ENCODE results near the gene SPOPL. TPM values are rescaled to one million over a fixed set of nuclear protein-coding genes. Genes with fewer than 3 reads are reported as not detected.

SPOPL gene
- total and polyA plus RNA-seq, 12 donors: 2.2 to 19.9 (median 13.9) TPM

DNA sequence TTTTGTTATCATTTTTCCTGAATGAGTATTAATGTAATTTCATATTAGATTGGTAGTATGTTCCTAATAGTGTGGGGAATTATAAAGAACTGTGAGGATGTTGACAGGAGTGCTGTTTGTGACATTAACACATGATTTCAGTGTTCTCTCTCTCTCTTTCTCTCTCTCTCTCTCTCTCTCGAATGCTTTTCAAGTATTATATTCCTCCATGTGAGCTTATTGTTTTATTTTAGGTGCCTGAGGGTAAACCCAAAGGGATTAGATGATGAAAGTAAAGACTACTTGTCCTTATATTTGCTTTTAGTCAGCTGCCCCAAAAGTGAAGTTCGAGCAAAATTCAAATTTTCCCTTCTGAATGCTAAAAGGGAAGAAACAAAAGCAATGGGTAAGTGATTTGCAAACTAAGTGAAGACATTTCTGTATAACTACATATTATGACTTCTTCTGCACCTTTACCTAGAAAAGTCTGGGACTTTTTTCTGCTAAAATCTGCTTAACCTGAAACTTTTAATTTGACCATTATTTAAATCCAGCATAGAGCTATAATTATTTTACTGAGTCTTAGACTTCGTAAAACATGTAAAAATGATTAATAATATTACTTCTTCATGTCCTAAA is 49.2 kb downstream of the SPOPL start:
- H3K27ac ChIP-seq: no peak overlapping the region
- TF ChIP-seq, protein P1, sequence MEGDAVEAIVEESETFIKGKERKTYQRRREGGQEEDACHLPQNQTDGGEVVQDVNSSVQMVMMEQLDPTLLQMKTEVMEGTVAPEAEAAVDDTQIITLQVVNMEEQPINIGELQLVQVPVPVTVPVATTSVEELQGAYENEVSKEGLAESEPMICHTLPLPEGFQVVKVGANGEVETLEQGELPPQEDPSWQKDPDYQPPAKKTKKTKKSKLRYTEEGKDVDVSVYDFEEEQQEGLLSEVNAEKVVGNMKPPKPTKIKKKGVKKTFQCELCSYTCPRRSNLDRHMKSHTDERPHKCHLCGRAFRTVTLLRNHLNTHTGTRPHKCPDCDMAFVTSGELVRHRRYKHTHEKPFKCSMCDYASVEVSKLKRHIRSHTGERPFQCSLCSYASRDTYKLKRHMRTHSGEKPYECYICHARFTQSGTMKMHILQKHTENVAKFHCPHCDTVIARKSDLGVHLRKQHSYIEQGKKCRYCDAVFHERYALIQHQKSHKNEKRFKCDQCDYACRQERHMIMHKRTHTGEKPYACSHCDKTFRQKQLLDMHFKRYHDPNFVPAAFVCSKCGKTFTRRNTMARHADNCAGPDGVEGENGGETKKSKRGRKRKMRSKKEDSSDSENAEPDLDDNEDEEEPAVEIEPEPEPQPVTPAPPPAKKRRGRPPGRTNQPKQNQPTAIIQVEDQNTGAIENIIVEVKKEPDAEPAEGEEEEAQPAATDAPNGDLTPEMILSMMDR (IDR thresholded peaks at IDR 0.05): no peak
- H3K9me3 ChIP-seq: no peaks in the 10 kb centered on the region
- peaks cover 0 to 57% (median 0%) of the 10 kb centered on the region in 9 donors for H3K36me3 ChIP-seq
- peaks cover 0 to 25% (median 0%) of the 10 kb centered on the region in 9 donors for H3K4me1 ChIP-seq
- no peak overlapping the region for H3K4me3 ChIP-seq
- H3K27me3 ChIP-seq: no peaks in the 10 kb centered on the region
- intact Hi-C loops (cut with DNase I): loop anchor here in 2 of 10 donors (10.0 kb wide), 1 partner anchor 46 kb away; the partner anchor contains the start of gene SPOPL (in 2 of the 2)
- 77 to 86% methylated on average over 3 of the region's 3 CpGs for WGBS, 2 donors
- DNase-seq (no peak), ATAC-seq (no peak)

DNA sequence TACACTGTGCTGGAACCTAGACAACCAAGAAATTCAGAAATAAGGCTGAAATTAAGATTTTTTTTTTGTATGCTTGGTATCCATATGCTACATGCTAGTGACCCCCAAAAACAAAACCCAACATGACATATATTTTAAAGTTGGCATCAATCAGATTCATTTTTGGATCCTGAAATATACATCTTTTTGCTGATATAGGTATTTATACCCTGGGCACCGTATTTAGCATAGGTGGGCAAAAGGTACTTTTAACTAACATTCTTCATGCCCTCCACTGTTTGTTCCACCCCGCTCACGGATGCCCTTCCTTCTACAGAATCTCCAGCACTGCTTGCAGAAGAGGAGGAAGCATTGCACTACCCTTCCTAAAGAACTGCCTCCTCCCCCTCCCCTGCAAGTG is 52.6 kb downstream of the SPOPL start:
- Histone ChIP-seq H3K9me3 (no peaks in the 10 kb centered on the region), H3K4me3 (no peak overlapping the region), H3K27me3 (no peaks in the 10 kb centered on the region), H3K27ac (no peak overlapping the region), H3K4me1 (peaks cover 0 to 3% (median 0%) of the 10 kb centered on the region in 9 donors), H3K36me3 (peaks cover 0 to 84% (median 0%) of the 10 kb centered on the region in 9 donors)
- intact Hi-C loops (cut with DNase I): loop anchor here in 2 of 10 donors (10.0 kb wide), 1 partner anchor 49 kb away; the partner anchor contains the start of gene SPOPL (in 2 of the 2)
- WGBS, 2 donors: 99% methylated on average over 3 of the region's 3 CpGs
- ATAC-seq: no peak
- DNase-seq: no peak
- TF ChIP-seq, protein P1 (IDR thresholded peaks at IDR 0.05): no peak

- intact Hi-C loops (cut with DNase I): loop anchor here in 2 of 10 donors (10.0 kb wide), 1 partner anchor 55 kb away; the partner anchor contains the start of gene SPOPL (in 2 of the 2)
- H3K27ac ChIP-seq: no peak overlapping the region
Observed at GRCh38 chr2:138559641-138560040, 58.1 kb downstream of the SPOPL start.

DNA sequence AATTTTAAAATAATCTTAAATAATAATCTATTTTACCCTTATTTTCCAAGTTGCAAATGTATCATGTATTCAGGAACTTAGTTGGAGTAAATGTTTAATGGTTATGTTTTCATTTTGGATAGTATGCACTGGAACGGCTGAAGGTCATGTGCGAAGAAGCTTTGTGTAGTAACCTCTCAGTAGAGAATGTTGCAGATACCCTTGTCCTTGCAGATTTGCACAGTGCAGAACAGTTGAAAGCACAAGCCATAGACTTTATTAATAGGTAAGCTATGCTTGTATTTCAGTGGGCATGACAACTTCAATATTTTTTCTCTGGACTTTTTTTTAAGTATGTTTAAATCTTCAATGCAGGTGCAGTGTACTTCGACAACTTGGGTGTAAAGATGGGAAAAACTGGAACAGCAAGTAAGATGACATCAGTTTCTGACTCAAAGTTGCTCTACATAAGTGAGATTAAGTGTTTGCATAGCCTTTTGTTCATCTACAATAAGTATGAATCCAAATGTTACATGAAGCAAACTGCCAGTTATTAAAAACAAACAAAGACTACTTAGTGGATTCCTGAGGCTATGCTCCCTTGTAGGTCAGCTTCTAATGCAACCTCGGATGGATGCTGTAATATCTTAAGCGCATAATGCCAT is 63.1 kb downstream of the SPOPL start:
- Histone ChIP-seq H3K4me3 (no peak overlapping the region), H3K4me1 (peaks cover 0 to 5% (median 0%) of the 10 kb centered on the region in 9 donors), H3K27ac (no peak overlapping the region), H3K9me3 (no peaks in the 10 kb centered on the region), H3K27me3 (no peaks in the 10 kb centered on the region), H3K36me3 (peaks cover 0 to 90% (median 12%) of the 10 kb centered on the region in 9 donors)
- DNase-seq: no peak
- intact Hi-C loops (cut with DNase I): no loop called here
- WGBS, 2 donors: 65 to 72% methylated on average over 5 of the region's 5 CpGs
- ATAC-seq: peak in 1 of 8 donors; percentile 50
- TF ChIP-seq, protein P1 (IDR thresholded peaks at IDR 0.05): no peak

More at GRCh38 chr2:138559641-138560040, 58.1 kb downstream of the SPOPL start:
- no peaks in the 10 kb centered on the region for H3K27me3 ChIP-seq
- ATAC-seq: no peak
- peaks cover 0 to 89% (median 0%) of the 10 kb centered on the region in 9 donors for H3K36me3 ChIP-seq
- WGBS, 2 donors: 36 to 53% methylated on average over 1 of the region's 1 CpG
- DNase-seq: no peak
- no peaks in the 10 kb centered on the region for H3K9me3 ChIP-seq
- peaks cover 0 to 10% (median 0%) of the 10 kb centered on the region in 9 donors for H3K4me1 ChIP-seq
- no peak overlapping the region for H3K4me3 ChIP-seq
- TF ChIP-seq, protein P1 (IDR thresholded peaks at IDR 0.05): no peak
